GM18907 (cell line): Measurements from ENCODE around the gene DPYD.

Experiments used
- ATAC-seq: cut with Tn5 transposase; IDR thresholded peaks from one replicate; pipeline ENCODE4 v1.9.1; 2021; ENCODE audit warnings: mild to moderate bottlenecking, moderate library complexity; ENCODE audit not compliant: unreplicated experiment

The DPYD gene

GRCh38 chr1:97726386-97726785 is 194.4 kb downstream of the DPYD start:
- no peak for ATAC-seq

- ATAC-seq = no peak
Observed at GRCh38 chr1:97721221-97721620, 199.6 kb downstream of the DPYD start.

DNA sequence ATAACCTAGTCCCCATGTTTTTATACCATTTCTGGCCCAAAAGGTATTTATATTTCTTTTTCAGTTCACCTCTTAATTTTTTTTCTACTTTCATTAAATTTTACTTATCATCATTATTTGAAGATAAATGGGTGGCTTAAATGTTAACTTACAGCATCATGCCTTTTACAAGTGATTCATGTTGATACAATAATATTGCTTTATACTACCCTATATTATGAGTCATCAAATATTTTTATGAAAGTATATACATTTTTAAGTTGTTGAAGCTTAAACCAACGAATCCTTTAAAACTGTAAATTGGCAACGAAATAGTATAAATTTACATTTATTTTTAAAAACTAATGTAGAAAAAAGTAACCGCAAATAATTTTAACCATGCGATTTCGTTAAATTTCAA is 207.9 kb downstream of the DPYD start:
- no peak for ATAC-seq

DNA sequence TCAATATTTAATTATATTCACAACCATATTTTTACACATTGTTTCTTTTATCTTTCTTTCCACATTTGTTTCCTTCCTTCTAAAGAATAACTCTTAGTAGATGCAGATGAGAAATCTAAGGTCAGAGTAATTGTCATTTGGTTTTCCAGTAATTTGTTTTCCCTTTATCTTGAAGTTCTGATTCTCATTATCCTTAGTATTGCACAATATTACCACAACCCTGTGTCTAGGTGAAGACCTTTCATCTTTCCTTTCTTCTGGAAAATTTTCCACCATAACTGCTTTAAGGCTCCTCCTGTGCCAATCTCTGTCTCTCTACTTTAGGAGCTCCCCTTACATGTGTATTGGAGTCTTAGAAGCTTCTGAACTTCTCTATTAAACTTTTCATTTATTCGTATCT is 209.0 kb downstream of the DPYD start:
- ATAC-seq = no peak

GRCh38 chr1:97693601-97694000 is 227.2 kb downstream of the DPYD start:
- no peak for ATAC-seq

DNA sequence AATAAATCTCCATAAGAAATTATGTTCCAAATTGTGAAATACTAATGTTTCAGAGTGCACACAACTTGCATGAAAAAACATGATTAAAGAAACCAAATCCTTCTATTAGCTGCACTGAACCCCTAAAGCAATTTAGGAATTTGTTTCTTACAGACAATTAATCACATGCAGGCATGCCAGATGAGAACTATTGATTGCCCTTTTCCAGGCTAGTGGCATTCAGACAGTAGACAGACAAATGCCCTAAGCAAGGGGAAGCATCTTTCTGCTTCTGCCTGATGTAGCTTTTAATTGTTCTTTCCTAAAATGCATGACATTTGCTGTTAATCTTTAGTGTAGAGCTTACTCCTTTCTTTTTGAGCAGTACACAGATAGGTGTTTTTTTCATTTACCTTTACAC is 229.5 kb downstream of the DPYD start:
- ATAC-seq = no peak

GRCh38 chr1:97685360-97685759 is 235.5 kb downstream of the DPYD start:
- no peak for ATAC-seq

GRCh38 chr1:97680894-97681293 is 239.9 kb downstream of the DPYD start:
- no peak for ATAC-seq

- ATAC-seq = no peak
Observed at GRCh38 chr1:97680470-97680869, 240.4 kb downstream of the DPYD start.

DNA sequence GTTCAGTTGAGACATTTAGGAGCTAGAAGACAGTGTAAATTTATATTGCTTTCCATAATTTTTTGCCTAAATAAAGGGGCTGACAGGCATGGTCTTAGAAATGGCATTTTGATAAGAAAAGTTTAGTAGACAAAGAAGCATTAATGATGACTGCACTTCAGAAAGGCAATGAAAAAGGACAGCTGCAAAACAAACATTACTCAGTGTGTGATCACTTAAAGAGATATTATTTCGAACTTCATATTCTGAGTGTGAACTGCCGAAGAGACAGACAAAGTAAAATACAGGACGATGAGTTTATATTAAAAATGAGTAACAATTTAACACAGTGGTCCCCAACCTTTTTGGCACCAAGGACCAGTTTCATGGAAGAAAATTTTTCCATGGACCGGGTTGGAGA is 243.1 kb downstream of the DPYD start:
- no peak for ATAC-seq

- ATAC-seq = no peak
Observed at GRCh38 chr1:97674517-97674916, 246.3 kb downstream of the DPYD start.

GRCh38 chr1:97668945-97669344 is 251.9 kb downstream of the DPYD start:
- ATAC-seq = no peak

DNA sequence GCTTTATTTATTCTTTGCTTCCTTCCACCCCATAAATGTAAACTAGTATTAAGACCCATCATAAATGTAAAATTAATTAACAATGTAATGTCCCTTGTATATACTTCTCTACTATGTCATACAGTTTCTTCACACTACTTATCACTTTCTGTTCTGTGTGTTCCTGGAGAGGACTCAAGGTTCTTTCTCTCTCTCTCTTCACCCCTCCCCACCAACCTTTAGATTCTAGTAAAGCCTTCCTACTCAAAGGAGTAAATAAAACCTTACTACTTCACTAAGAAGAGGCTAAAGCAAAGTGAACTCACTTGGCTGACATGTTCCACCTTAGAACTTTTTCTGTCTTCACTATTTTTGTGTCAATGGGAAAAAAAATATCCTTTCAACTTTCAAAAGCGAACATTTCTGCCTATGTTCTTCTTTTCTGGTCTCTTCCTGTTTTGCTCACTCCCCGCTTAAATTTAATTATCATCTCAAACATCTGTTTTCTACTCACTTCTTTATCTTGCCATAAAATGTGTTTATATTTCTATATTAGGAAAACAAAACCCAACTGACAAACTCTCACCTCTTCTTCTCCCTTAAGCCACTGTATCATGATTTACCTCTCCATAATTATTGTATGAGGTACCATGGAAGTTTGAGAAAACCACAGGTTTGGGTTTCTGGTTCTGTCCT is 260.3 kb downstream of the DPYD start:
- ATAC-seq = no peak

- no peak for ATAC-seq
Observed at GRCh38 chr1:97654876-97655585, 265.8 kb downstream of the DPYD start.

- ATAC-seq = no peak
Observed at GRCh38 chr1:97651250-97651649, 269.6 kb downstream of the DPYD start.

GRCh38 chr1:97649591-97649990 is 271.2 kb downstream of the DPYD start:
- ATAC-seq = no peak

GRCh38 chr1:97647776-97648175 is 273.1 kb downstream of the DPYD start:
- ATAC-seq = no peak

DNA sequence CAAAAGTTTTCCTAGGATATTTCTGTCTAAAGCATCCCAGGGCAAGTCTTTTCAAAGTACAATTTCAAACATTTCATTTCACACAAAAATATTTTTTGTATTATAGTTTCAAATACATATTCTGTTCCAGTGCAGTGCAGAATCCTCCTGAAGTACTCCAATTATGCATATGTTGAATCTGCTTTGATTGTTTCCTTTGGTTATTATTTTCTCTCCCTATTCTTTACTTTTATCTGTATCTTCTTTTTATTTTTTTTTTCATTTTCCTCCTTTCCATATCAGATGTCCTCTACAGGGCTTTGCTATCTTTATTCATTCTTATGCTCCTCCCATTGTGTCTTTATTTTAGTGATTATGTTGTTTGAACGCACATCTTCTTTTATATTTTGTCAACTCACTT is 274.8 kb downstream of the DPYD start:
- no peak for ATAC-seq

DNA sequence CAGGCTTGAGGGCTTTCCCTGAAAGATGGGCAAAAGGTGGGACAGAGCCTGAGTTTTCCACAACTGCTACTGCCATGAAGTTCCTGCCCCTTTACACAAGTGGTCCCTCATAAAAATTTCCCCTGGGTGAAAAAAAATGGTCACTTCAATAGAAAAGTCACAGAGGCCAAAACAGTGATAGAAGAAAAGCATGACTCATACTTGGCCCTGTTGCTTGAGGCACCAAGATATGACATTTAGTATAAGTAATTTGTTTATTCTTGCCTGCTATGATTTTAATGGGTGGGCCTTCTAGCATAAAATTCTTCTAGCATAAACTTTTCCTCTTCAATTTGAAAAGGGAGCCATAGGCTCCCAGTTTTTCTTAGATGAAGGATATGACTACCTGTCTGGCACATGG is 280.2 kb downstream of the DPYD start:
- no peak for ATAC-seq

GRCh38 chr1:97636941-97637340 is 283.9 kb downstream of the DPYD start:
- ATAC-seq = no peak

DNA sequence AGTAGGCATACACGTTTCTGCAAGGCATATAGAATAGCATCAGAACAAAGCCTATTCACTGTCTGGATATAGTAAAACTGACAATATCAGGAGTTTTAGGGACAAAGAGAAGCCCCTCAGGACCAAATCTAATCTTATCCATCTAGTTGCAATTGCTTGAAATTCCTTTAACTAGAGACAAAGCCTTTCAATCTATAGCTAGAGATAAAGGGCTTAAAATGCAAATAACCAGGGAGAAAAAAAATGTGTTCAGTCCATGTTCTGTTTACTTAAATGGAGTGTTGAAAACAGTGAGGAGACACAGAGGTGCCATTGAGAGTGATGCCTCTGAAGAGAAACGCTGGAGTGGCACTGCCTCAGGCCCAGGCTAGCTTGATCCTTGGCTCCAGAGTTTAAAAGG is 286.1 kb downstream of the DPYD start:
- ATAC-seq = no peak

GRCh38 chr1:97632776-97633175 is 288.1 kb downstream of the DPYD start:
- no peak for ATAC-seq

DNA sequence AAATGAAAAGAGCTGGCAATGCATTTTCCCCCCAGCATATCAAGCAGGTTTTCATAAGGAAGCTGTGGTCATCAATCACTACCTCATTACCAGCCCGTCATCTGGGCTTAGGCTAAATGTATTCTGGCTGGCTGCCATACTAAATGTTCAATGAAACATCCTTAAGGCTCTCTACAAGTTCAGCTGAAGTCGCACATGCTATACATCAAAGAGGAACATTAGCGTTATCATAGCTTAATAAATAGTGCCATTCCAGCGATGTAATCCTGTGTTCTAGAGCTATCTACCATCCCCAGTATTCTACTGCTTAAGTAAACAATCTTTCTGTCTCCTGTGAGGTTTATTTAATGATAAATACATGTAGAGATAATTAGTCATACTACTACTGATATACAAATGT is 288.8 kb downstream of the DPYD start:
- ATAC-seq = no peak
